ENCODE measurements around the gene MCCC1. TPM values are rescaled to one million over a fixed set of nuclear protein-coding genes. Genes with fewer than 3 reads are reported as not detected.

MCCC1 gene
- total and polyA plus RNA-seq, 2 of the 4 experiments (the other 2 are of a cell fraction) = 14.2 to 17.9 TPM

DNA sequence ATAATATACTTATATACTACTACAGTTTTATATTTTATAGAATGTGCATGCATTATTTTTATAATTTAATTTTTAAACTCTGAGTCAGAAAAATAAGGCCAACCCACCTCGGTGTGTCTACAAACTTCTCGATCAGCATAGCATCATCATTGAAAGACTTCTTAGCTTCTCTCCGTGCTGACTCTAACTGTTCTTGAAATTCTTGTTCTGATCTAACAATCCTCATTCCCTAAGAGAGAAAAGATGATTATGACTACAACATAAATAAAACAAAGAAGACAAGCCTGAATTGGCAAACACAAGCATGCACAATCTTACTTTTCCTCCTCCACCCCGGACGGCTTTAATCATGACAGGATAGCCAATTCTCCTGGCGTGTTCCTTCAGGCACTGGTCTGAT is 28.4 kb downstream of the MCCC1 start:
- POLR2A ChIA-PET (ENCODE audit: unreplicated experiment) = no interaction called here
- ATAC-seq (ENCODE audit: low read depth) = no peak
- CTCF ChIA-PET = interaction anchor here (0.6 kb wide), 1 partner anchor 371 kb away, joined by 3 read pairs; no protein-coding TSS in a partner anchor

More for the DNA sequence above, 28.4 kb downstream of the MCCC1 start:
- Histone ChIP-seq H3K4ac (ENCODE audit: low read depth, low read length) (no peak overlapping the region), H2BK15ac (ENCODE audit: low read depth, low read length) (no peak overlapping the region), H3K36me3 (ENCODE audit: control insufficient read depth, insufficient read depth, low read length) (peaks cover 5% of the 10 kb centered on the region), H3K56ac (ENCODE audit: extremely low read depth, insufficient read depth, low read length) (no peak overlapping the region), H2AFZ (replicated peaks; ENCODE audit: low read length, poor library complexity) (no peak overlapping the region), H3K27me3 (ENCODE audit: control insufficient read depth, insufficient read depth, low read length) (no peaks in the 10 kb centered on the region), H2AK5ac (ENCODE audit: low read depth, low read length) (no peak overlapping the region), H4K8ac (ENCODE audit: low read depth in 2 of 2, low read length in 2 of 2) (no peak overlapping the region), H3K14ac (replicated peaks; ENCODE audit: low read depth, low read length) (no peak overlapping the region), H3K9me1 (ENCODE audit: insufficient read depth, low read length) (no peaks in the 10 kb centered on the region), H3K27ac (ENCODE audit: insufficient read depth, low read length) (no peak overlapping the region), H4K5ac (ENCODE audit: low read depth, low read length) (no peak overlapping the region), H3K4me2 (ENCODE audit: low read depth, low read length) (no peak overlapping the region), H2BK120ac (ENCODE audit: low read depth, low read length) (no peak overlapping the region), H2BK5ac (ENCODE audit: low read depth, low read length, poor library complexity, severe bottlenecking) (no peak overlapping the region), H3K9ac (ENCODE audit: low read depth, low read length) (no peak overlapping the region), H3K9me3 (ENCODE audit: control insufficient read depth, insufficient read depth, low read length) (no peaks in the 10 kb centered on the region), H4K91ac (ENCODE audit: insufficient read depth, low read depth, low read length) (no peak overlapping the region), H3K4me1 (ENCODE audit: control insufficient read depth, insufficient read depth, low read length) (no peaks in the 10 kb centered on the region), H3K23ac (ENCODE audit: low read depth, low read length) (no peak overlapping the region), H2BK20ac (ENCODE audit: low read depth, low read length) (no peak overlapping the region), H4K20me1 (ENCODE audit: insufficient read depth, low read length) (no peaks in the 10 kb centered on the region), H3K18ac (ENCODE audit: low read depth, low read length) (no peak overlapping the region), H3K79me1 (ENCODE audit: low read depth in 1 of 2, low read length in 2 of 2) (peaks cover 0 to 3% of the 10 kb centered on the region in 2 experiments; a peak in 1 of 4 replicates), H2AK9ac (replicated peaks; ENCODE audit: low read depth, low read length, poor library complexity) (no peak overlapping the region), H3K4me3 (ENCODE audit: insufficient read depth, low read depth, low read length) (no peak overlapping the region)
- no TSS peak for BruUV-seq (replicated peaks)
- dilution Hi-C loops (cut with HindIII; ENCODE audit: low sequenced_read_pairs, unreplicated experiment) = no loop called here
- WGBS, 2 experiments (ENCODE audit: extremely low coverage in 2 of 2, insufficient read length in 1 of 2) = no CpG with 5 or more reads among the region's 6 CpGs
- no peak for DNase-seq
- intact Hi-C loops (cut with micrococcal nuclease) = no loop called here
- in situ Hi-C loops (cut with MboI; ENCODE audit: low sequenced_read_pairs) = no loop called here
- TF ChIP-seq, protein P1, sequence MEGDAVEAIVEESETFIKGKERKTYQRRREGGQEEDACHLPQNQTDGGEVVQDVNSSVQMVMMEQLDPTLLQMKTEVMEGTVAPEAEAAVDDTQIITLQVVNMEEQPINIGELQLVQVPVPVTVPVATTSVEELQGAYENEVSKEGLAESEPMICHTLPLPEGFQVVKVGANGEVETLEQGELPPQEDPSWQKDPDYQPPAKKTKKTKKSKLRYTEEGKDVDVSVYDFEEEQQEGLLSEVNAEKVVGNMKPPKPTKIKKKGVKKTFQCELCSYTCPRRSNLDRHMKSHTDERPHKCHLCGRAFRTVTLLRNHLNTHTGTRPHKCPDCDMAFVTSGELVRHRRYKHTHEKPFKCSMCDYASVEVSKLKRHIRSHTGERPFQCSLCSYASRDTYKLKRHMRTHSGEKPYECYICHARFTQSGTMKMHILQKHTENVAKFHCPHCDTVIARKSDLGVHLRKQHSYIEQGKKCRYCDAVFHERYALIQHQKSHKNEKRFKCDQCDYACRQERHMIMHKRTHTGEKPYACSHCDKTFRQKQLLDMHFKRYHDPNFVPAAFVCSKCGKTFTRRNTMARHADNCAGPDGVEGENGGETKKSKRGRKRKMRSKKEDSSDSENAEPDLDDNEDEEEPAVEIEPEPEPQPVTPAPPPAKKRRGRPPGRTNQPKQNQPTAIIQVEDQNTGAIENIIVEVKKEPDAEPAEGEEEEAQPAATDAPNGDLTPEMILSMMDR (conservative IDR thresholded peaks at IDR 0.05; ENCODE audit: low read depth, low read length) = no peak
- TF ChIP-seq CHD1 (IDR thresholded peaks at IDR 0.05; ENCODE audit: low read depth, low read length) (no peak), FOS (IDR thresholded peaks at IDR 0.05; ENCODE audit: low read depth, low read length) (no peak), BHLHE40 (IDR thresholded peaks at IDR 0.05; ENCODE audit: low read depth, low read length) (no peak), POLR2A (IDR thresholded peaks at IDR 0.05; ENCODE audit: low read depth, low read length) (no peak), MXI1 (IDR thresholded peaks at IDR 0.05; ENCODE audit: borderline replicate concordance, low read depth, low read length) (no peak), MAFK (IDR thresholded peaks at IDR 0.05; ENCODE audit: low read depth, low read length) (no peak), RAD21 (IDR thresholded peaks at IDR 0.05; ENCODE audit: low read length) (no peak), RFX5 (IDR thresholded peaks at IDR 0.05; ENCODE audit: low read depth, low read length) (no peak), SMC3 (IDR thresholded peaks at IDR 0.05; ENCODE audit: low read depth, low read length) (no peak), RCOR1 (IDR thresholded peaks at IDR 0.05; ENCODE audit: insufficient replicate concordance, low read length) (no peak)
- TF ChIP-seq, protein P2, sequence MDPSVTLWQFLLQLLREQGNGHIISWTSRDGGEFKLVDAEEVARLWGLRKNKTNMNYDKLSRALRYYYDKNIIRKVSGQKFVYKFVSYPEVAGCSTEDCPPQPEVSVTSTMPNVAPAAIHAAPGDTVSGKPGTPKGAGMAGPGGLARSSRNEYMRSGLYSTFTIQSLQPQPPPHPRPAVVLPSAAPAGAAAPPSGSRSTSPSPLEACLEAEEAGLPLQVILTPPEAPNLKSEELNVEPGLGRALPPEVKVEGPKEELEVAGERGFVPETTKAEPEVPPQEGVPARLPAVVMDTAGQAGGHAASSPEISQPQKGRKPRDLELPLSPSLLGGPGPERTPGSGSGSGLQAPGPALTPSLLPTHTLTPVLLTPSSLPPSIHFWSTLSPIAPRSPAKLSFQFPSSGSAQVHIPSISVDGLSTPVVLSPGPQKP (IDR thresholded peaks at IDR 0.05; ENCODE audit: borderline replicate concordance, low read depth, low read length) = no peak
- TF ChIP-seq, protein P3, sequence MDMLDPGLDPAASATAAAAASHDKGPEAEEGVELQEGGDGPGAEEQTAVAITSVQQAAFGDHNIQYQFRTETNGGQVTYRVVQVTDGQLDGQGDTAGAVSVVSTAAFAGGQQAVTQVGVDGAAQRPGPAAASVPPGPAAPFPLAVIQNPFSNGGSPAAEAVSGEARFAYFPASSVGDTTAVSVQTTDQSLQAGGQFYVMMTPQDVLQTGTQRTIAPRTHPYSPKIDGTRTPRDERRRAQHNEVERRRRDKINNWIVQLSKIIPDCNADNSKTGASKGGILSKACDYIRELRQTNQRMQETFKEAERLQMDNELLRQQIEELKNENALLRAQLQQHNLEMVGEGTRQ (IDR thresholded peaks at IDR 0.05; ENCODE audit: low read depth, low read length) = no peak
